HCT116 (cell line): ENCODE measurements around the gene SERHL2. TPM values are rescaled to one million over a fixed set of nuclear protein-coding genes. Genes with fewer than 3 reads are reported as not detected.
"Not testable (repeated sequence)": the region's sequence is repeated elsewhere in the genome, so short reads cannot be mapped to it uniquely, and the experiment has no call there.

ENCODE experiments used
- ATAC-seq: fragments of 200-7000 bp; cut with Tn5 transposase; 2 replicates; pipeline ENCODE4 v1.9.1; 2020; ENCODE audit warnings: mild to moderate bottlenecking, moderate library complexity
- BruUV-seq: library from RNA; stranded (reverse); fragments of 400-500 nt; replicated peaks from 2 replicates; lab custom pipeline; 2021; lab: Mats Ljungman, UMichigan
- CTCF ChIA-PET: fragments of 300-600 bp; sonication (Branson Sonifier 250); formaldehyde crosslinking; loops from one replicate; lab custom pipeline; 2021; ENCODE audit warnings: antibody characterized with exemption; lab: Charles Lee
- POLR2A ChIA-PET: fragments of 300-600, 350-600 bp; sonication (Branson Sonifier 250); formaldehyde crosslinking; loops from one replicate; lab custom pipeline; 2021; ENCODE audit warnings: antibody characterized with exemption; lab: Charles Lee
- RAD21 ChIA-PET, 2 experiments: fragments of 300-600 bp; sonication (Branson Sonifier 250); formaldehyde crosslinking; loops; one replicate each; lab custom pipeline; 2023; ENCODE audit warnings: low total read pairs in 2 of 2; ENCODE audit not compliant: uncharacterized antibody in 2 of 2, unreplicated experiment in 2 of 2, low non-redundant PET in 1 of 2; lab: Charles Lee
- DNase-seq: peaks from one replicate; pipeline ENCODE4 v3.0.0-alpha.2; 2010; ENCODE audit warnings: low read depth, low spot score
- H2AFZ ChIP-seq: fragments of 200-600 bp; shearing (Covaris generic), sonication (generic); 2 replicates; pipeline ENCODE4 v1.6.1; 2017; ENCODE audit warnings: low read depth, mixed run types, mixed read lengths, antibody characterized with exemption, low read length; ENCODE audit not compliant: poor library complexity, severe bottlenecking
- H3K27ac ChIP-seq: 2 replicates; pipeline ENCODE4 v1.5.1; 2012; ENCODE audit warnings: low read depth, low read length
- H3K27me3 ChIP-seq: fragments of 200-600 bp; sonication (generic); 2 replicates; pipeline ENCODE4 v1.6.1; 2016; ENCODE audit warnings: mixed run types, low read length, mixed read lengths; ENCODE audit not compliant: insufficient read depth
- H3K36me3 ChIP-seq, 2 experiments: fragments of 200-500 bp in 1 of 2; fragments of 200-600 bp in 1 of 2; sonication (Bioruptor generic) in 1 of 2; sonication (generic) in 1 of 2; 2 replicates each; pipeline versions ENCODE4 v1.5.1 to v1.6.1; 2014 to 2016; ENCODE audit warnings: low read length in 2 of 2, inconsistent platforms in 1 of 2, mixed read lengths in 1 of 2, mixed run types in 1 of 2; ENCODE audit not compliant: insufficient read depth in 2 of 2, control insufficient read depth in 1 of 2
- H3K4me1 ChIP-seq, 2 experiments: fragments of 200-600 bp in 1 of 2; sonication (generic) in 1 of 2; 2 replicates each; pipeline versions ENCODE4 v1.5.1 to v1.6.1; 2012 to 2017; ENCODE audit warnings: low read length in 2 of 2, inconsistent platforms in 1 of 2, mild to moderate bottlenecking in 1 of 2, mixed read lengths in 1 of 2, mixed run types in 1 of 2, moderate library complexity in 1 of 2; ENCODE audit not compliant: insufficient read depth in 2 of 2, control insufficient read depth in 1 of 2
- H3K4me2 ChIP-seq: fragments of 200-600 bp; sonication (generic); 2 replicates; pipeline ENCODE4 v1.6.1; 2017; ENCODE audit warnings: mixed run types, low read length, mixed read lengths
- H3K4me3 ChIP-seq, 2 experiments: fragments of 200-600 bp in 1 of 2; sonication (generic) in 1 of 2; replicated peaks in 1 of 2; 2 replicates each; pipeline ENCODE4 v1.5.1; 2011 to 2016; ENCODE audit warnings: low read length in 2 of 2, control low read depth in 1 of 2, low read depth in 1 of 2, mild to moderate bottlenecking in 1 of 2, mixed read lengths in 1 of 2, mixed run types in 1 of 2
- H3K79me2 ChIP-seq: fragments of 200-600 bp; sonication (generic); 2 replicates; pipeline ENCODE4 v1.6.1; 2017; ENCODE audit warnings: mild to moderate bottlenecking, mixed run types, low read length, moderate library complexity, mixed read lengths; ENCODE audit not compliant: insufficient read depth
- H3K9ac ChIP-seq: fragments of 200-600 bp; sonication (generic); 2 replicates; pipeline ENCODE4 v1.6.1; 2016; ENCODE audit warnings: low read length, mixed read lengths
- H3K9me2 ChIP-seq: fragments of 200-600 bp; sonication (generic), shearing (Covaris generic); 2 replicates; pipeline ENCODE4 v1.6.1; 2017; ENCODE audit warnings: mixed run types, mild to moderate bottlenecking, moderate library complexity; ENCODE audit not compliant: insufficient read depth
- H3K9me3 ChIP-seq, 2 experiments: fragments of 200-500 bp in 1 of 2; fragments of 200-600 bp in 1 of 2; sonication (Bioruptor generic) in 1 of 2; sonication (generic) in 1 of 2; 2 replicates each; pipeline ENCODE4 v1.6.1; 2014 to 2017; ENCODE audit warnings: low read length in 2 of 2, mixed read lengths in 2 of 2, inconsistent platforms in 1 of 2, low read depth in 1 of 2, mild to moderate bottlenecking in 1 of 2, mixed run types in 1 of 2, moderate library complexity in 1 of 2; ENCODE audit not compliant: control insufficient read depth in 1 of 2, insufficient read depth in 1 of 2
- H4K20me1 ChIP-seq: fragments of 200-600 bp; sonication (generic), shearing (Covaris generic); 2 replicates; pipeline ENCODE4 v1.6.1; 2017; ENCODE audit warnings: mixed run types, mild to moderate bottlenecking, moderate library complexity; ENCODE audit not compliant: insufficient read depth
- CBX3 ChIP-seq: IDR thresholded peaks from 2 replicates; pipeline ENCODE4 v1.6.1; 2012; ENCODE audit warnings: low read depth
- EGR1 ChIP-seq: IDR thresholded peaks from 2 replicates; pipeline ENCODE4 v1.6.1; 2012; ENCODE audit warnings: low read depth
- EZH2 ChIP-seq: fragments of 200-600 bp; sonication (generic); IDR thresholded peaks from 2 replicates; pipeline ENCODE4 v1.6.1; 2017; ENCODE audit warnings: antibody characterized with exemption, mixed run types
- POLR2A ChIP-seq: IDR thresholded peaks from 2 replicates; pipeline ENCODE4 v1.7.0; 2011; ENCODE audit warnings: borderline replicate concordance; ENCODE audit not compliant: insufficient read depth, insufficient read length; ENCODE audit errors: extremely low read depth
- SRF ChIP-seq: IDR thresholded peaks from 2 replicates; pipeline ENCODE4 v1.6.1; 2012; ENCODE audit warnings: low read depth
- TCF7L2 ChIP-seq: IDR thresholded peaks from 2 replicates; pipeline ENCODE4 v1.7.0; 2011; ENCODE audit warnings: borderline replicate concordance, inconsistent platforms; ENCODE audit not compliant: insufficient read depth, insufficient read length; ENCODE audit errors: extremely low read depth
- intact Hi-C: fragments of 100-400 bp; cut with micrococcal nuclease; formaldehyde crosslinking; loops from 2 replicates; pipeline ENCODE4 v1.10.0; 2022
- total RNA-seq: library from RNA; stranded (reverse); gene quantifications from one replicate; pipeline ENCODE4 v1.2.1, GENCODE V29; 2021; ENCODE audit not compliant: unreplicated experiment
- TF ChIP-seq, protein P1 (sequence below): IDR thresholded peaks from 2 replicates; pipeline ENCODE4 v1.6.1; 2012

The SERHL2 gene
- total RNA-seq, 1 experiment from 2014 or later, result not detected

- BruUV-seq, result no TSS peak
- ChIA-PET POLR2A (no interaction called here), RAD21 (no interaction called here), CTCF (interaction anchor here (1.4 kb wide), 1 partner anchor 25 kb away, joined by 3 read pairs; no protein-coding TSS in a partner anchor)
- Histone ChIP-seq H3K36me3 (no peaks in the 10 kb centered on the region), H3K9me2 (no peaks in the 10 kb centered on the region), H3K27me3 (no peaks in the 10 kb centered on the region), H3K27ac (no peak overlapping the region), H3K9me3 (no peaks in the 10 kb centered on the region), H4K20me1 (no peaks in the 10 kb centered on the region), H3K9ac (no peak overlapping the region), H2AFZ (no peak overlapping the region), H3K4me3 (no peak overlapping the region), H3K4me2 (no peak overlapping the region), H3K79me2 (no peaks in the 10 kb centered on the region), H3K4me1 (peaks cover 3 to 22% of the 10 kb centered on the region in 2 experiments)
- TF ChIP-seq CBX3, result no peak
- TF ChIP-seq, protein P1, sequence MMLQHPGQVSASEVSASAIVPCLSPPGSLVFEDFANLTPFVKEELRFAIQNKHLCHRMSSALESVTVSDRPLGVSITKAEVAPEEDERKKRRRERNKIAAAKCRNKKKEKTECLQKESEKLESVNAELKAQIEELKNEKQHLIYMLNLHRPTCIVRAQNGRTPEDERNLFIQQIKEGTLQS, result no peak
- TF ChIP-seq TCF7L2, result no peak
- no peak for TF ChIP-seq EGR1
- TF ChIP-seq EZH2, result no peak
- TF ChIP-seq SRF, result no peak
- no peak for TF ChIP-seq POLR2A
- no peak for ATAC-seq
- DNase-seq, result no peak
- intact Hi-C loops, result no loop called here
Measured at GRCh38 chr22:42536166-42536565, 17.6 kb upstream of the SERHL2 start.

GRCh38 chr22:42536634-42537033, 17.1 kb upstream of the SERHL2 start:
- H3K9me3 ChIP-seq, H3K9ac ChIP-seq, H3K9me2 ChIP-seq, H3K27ac ChIP-seq, H3K27me3 ChIP-seq, H2AFZ ChIP-seq, RAD21 ChIA-PET, H3K4me3 ChIP-seq, intact Hi-C loops, H4K20me1 ChIP-seq, BruUV-seq, H3K79me2 ChIP-seq, H3K36me3 ChIP-seq, DNase-seq, H3K4me2 ChIP-seq, ATAC-seq: not testable (repeated sequence)
- ChIA-PET POLR2A (interaction anchor here (1.9 kb wide), 1 partner anchor 79 kb away, joined by 7 read pairs; the partner anchor contains the start of gene POLDIP3), CTCF (interaction anchor here (1.4 kb wide), 1 partner anchor 24 kb away, joined by 3 read pairs; no protein-coding TSS in a partner anchor)
- peaks cover 6 to 26% of the 10 kb centered on the region in 2 experiments for H3K4me1 ChIP-seq
